GM19193 (cell line): ENCODE data around the gene NOM1.

Experiments used
- POLR2A ChIP-seq: IDR thresholded peaks from 4 replicates; pipeline ENCODE4 v1.6.1; 2011; ENCODE audit not compliant: insufficient read depth, insufficient read length; ENCODE audit errors: extremely low read depth

NOM1 gene

DNA sequence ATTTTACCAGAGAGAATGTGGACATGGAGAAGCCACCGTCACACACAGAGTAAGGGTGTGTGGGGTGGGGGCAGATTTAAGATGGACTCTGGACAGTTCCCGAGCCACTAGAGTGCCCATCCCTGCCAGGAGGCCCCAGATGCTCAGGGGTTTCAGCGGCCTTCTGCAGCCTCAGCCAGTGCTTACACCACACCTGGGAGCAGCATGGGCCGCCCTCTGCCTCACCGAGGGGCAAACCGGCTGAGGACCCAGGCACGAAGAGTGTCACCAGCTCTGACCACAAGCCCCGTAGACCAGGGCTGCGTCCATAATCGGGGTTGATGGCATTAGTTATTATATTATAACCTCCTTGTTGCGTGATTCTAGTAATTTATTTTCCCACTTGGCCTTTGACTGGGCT is 67.6 kb downstream of the NOM1 start:
- no peak for TF ChIP-seq POLR2A

DNA sequence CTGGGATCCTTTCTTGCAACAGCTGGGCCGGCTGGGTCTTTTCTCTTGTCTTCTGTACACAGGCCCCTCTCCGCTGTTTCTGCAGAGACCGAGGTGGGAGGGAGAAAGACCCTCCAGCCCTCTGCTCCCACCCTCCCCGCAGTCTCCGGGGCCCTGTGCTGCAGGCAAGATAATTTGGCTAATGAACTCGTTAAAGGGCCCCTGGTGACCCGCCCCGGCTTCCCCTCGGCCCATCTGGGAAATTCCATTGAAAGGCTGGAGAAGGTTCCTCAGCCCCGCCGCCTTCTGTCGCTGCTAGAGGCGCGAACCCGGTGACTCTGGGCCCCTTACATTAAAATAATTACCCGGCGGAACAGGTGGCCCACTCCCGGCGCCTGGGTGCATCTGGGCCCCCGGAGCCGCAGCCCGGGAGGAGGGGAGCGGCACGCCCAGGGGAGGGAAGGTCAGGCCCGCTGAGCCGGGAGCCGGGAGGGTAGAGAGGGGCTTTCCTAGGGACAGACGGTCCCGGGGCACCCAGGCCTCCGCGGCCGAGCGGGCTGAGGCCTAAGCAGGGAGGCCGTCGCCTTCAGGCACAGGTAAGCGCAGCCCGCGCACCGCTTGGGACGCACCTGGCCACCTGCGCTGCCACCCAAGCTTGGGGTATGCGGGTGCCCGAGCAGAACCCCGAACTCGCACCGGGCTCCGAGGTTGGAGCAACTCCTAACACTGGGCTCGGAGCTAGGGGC is 68.3 kb downstream of the NOM1 start:
- TF ChIP-seq POLR2A = no peak

DNA sequence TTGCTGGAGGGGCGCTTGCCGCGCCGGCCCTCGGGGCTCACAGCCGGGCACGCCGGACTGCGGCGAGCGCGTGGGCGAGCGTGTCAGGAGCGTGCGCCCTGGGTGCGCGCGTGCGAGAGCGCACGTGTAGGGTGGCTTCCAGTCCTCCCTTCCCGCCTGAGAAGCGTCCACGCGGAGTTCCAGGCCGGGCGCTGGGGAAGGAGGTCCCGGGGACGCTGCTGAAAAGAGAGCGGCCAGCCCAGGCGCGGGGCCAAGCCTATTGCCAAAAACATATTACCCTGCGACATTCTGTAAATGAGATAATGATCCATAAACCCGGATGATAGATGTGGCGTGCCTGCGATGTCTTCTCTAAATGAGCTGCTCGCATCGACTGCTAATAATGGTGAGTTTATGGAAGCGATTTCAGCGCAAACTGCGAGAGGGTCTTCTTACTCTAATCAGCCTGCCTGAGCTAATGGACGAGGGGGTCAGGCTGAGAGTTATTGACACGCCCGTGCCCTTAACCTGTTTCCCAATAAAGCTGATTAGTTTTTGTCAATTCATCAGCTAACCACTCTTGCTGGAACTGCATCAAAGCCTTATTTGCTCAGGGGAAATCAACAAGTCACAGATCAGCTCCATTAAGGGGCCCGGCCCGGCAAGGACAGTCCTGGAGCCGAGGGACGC is 69.0 kb downstream of the NOM1 start:
- no peak for TF ChIP-seq POLR2A

DNA sequence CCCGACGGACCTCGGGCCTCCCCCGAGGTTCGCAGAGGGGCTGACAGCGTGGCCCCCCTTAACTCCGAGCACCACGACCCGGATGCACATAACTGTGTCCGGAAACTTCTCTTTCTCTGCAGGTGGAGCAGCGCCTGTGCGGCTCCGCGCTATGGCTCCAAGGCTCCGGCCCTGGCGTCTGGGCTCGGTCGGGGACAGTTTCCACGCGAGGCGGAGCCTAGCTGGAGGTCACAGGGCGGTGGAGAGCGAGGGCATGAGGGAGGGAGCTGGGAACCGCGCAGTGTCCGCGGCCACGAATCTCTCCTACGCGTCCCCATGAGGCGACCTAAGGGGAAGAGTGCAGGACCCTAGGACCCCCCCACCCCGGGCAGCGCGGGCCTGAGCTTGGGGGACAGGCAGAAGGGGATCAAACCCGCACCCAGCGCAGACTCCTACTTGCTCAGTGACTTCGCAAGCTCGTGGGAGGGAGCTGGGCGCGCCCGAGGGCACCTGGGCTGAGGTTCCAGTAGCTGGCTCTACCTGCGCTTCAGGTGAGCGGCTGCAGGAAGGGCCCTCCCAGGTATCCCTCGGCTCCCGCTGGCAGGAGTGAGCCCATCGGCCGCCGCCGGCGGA is 69.6 kb downstream of the NOM1 start:
- TF ChIP-seq POLR2A = no peak

DNA sequence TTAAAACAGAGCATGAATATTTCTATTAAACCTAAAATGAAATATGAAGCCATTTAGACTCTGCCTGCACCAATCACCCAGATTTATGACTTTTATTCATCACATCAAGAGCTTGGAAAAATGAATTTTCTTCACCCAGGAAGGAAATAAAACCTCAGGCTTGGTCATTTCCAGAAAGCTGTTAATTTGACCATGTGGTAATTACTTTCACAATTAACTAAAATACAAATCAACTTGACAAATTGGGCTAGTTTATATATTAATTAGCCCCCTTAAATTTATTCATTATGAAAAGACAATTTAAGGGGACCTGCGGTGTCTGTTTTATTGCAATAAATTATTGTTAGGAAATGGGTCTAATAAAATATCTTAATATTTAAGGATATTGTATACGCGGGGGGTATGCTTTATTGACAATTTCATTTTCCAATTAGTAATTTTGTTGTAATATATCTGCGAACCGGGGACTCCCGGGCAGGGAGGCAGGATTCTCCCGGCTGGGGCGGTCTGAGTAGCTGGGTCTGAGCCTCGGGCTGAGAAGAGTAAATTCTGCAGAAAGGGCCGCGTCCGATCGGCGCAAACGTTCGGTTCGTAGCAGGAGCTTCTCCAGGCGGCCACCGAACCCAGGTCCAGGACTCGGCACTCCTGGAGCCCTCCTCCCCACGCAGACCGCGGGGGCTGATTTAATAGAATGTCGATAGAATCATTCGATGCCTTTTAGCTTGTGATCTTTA is 70.4 kb downstream of the NOM1 start:
- TF ChIP-seq POLR2A = no peak

DNA sequence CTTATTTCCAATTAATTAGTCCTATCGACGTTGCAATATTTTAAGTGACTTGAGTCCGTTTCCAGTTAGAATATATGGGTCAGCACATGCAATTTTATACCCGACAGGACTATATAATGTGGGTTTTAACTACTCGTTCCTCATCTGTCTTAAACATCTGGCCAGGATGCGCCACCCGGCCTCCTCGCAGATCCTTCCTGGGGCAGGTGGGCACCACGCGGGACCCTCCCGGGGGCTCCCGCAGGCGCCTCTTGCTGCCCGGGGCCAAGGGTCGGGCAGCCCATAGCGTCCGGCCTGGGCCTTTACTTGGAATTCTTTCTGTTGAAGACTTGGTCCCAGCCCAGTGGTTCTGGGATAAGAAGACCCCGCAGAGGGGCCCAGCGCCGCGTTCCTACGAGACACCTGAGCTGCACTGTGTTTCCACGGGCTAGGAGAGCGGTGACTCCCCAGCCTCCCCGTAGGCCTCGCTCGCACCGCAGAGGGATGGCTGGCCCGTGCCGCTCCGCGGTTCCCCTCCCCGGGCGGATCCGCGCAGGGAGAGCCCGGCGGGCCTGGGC is 71.1 kb downstream of the NOM1 start:
- no peak for TF ChIP-seq POLR2A

DNA sequence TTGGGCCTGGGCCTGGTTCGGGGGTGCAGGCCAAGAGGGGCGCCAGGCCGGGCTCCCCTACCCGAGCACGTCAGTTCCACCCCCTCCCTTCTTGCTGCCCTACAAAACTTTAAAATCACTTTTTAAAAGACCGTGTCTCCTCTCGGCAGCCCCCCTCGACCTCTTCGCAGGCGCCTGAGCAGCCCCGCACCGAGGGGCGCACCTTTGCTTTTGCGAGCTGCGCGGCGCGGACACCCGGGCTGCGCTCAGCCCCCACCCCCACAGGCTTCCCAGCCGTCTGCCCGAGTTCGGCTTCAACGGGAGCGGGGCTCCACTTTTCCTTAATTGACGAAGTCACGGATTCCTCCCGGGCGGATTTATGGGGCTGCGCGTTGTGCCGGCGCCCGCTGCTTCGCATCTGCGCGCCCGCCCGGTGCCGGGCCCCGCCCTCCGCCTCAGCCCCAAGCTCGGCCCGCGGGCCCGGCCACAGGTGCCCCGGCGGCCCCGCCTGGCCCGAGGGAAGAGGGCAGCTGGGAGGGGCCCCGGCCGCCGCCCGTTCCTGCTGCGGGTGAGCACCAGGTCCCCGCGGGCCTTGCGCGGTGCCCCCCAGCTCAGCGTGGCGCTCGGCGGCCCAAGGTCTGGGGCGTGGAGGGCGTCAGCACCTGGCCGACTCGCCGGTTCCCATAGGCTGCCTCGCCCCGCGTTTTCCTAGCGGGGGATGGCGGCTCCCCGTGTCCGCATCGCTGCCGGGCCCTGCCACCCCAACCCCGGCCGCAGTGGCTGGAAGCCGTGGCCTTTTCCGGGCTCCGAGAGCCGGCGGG is 71.8 kb downstream of the NOM1 start:
- TF ChIP-seq POLR2A = no peak

DNA sequence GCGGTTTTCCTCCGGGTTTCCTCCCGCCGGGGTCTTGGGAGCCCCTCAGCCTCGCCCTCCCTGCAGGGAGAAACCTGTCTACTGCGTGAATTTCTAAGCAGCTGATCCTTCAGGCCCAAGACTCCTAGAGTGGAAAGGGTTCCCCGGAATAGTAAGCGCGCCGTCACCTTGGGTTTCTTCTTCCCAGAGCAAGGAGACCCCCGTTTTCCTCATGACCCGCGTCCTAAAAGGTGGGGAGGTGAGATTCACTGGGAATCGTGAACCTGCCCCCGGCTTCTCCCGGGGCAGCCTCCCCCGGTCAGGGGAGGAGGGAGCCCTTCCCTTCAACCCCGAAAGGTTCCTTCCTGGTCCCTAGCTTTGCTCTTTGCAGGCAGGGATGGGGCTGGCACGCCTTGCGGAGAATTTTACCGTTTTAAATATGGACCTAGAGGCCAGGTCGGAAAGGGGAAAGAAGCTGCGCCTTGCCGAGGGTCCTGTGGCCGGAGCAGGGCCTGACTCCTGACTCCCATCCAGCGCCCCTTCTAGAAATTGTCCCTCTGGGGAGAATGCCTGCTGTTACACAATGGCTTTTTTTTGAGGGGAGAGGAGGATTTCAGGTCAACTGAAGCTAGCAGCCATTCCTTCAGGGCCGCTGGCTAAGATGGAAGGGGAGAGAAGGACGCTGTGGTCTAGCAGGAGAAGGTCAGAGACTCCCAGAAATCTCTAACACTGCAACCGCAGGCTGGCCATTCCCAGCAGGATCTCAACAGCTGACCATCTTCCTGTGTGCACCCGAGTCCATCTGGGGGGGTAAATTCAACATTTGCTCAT is 72.6 kb downstream of the NOM1 start:
- no peak for TF ChIP-seq POLR2A
